Fibroblast of lung (primary cell): Measurements from ENCODE around the gene SFR1. TPM values are rescaled to one million over a fixed set of nuclear protein-coding genes. Genes with fewer than 3 reads are reported as not detected.
A peak's percentile ranks its signal among the peaks of the same experiment; 100 is the strongest.

Source experiments
- DNase-seq, 2 donors: peaks; one replicate each; pipeline versions ENCODE4 v3.0.0 to v3.0.0-alpha.2; 2010; ENCODE audit warnings: low read depth in 2 of 2
- H2AFZ ChIP-seq: 2 replicates; pipeline ENCODE4 v1.5.1; 2012; ENCODE audit warnings: low read length, control low read depth, inconsistent platforms
- H3K27ac ChIP-seq: 2 replicates; pipeline ENCODE4 v1.5.1; 2011; ENCODE audit warnings: low read length, control low read depth; ENCODE audit not compliant: insufficient read depth
- H3K27me3 ChIP-seq: 2 replicates; pipeline ENCODE4 v1.5.1; 2011; ENCODE audit warnings: mild to moderate bottlenecking, low read length; ENCODE audit not compliant: control insufficient read depth, insufficient read depth
- H3K36me3 ChIP-seq: 2 replicates; pipeline ENCODE4 v1.5.1; 2011; ENCODE audit warnings: low read length; ENCODE audit not compliant: control insufficient read depth, insufficient read depth
- H3K4me1 ChIP-seq: 2 replicates; pipeline ENCODE4 v1.5.1; 2011; ENCODE audit warnings: low read length; ENCODE audit not compliant: control insufficient read depth, insufficient read depth; ENCODE audit errors: extremely low read depth
- H3K4me2 ChIP-seq: 2 replicates; pipeline ENCODE4 v1.5.1; 2011; ENCODE audit warnings: low read length, control low read depth; ENCODE audit not compliant: insufficient read depth; ENCODE audit errors: extremely low read depth
- H3K4me3 ChIP-seq, 4 experiments: fragments of 200-600 bp in 1 of 4; sonication (generic) in 1 of 4; replicated peaks in 1 of 4; 2 replicates each; pipeline ENCODE4 v1.5.1; 2011 to 2016; ENCODE audit warnings: low read length in 4 of 4, low read depth in 3 of 4, mild to moderate bottlenecking in 3 of 4, control low read depth in 2 of 4, inconsistent platforms in 1 of 4, mixed read lengths in 1 of 4; ENCODE audit not compliant: insufficient read depth in 1 of 4; ENCODE audit errors: control extremely low read depth in 1 of 4
- H3K79me2 ChIP-seq: 2 replicates; pipeline ENCODE4 v1.5.1; 2012; ENCODE audit warnings: mild to moderate bottlenecking, low read length, inconsistent platforms; ENCODE audit not compliant: control insufficient read depth, insufficient read depth
- H3K9ac ChIP-seq: 2 replicates; pipeline ENCODE4 v1.5.1; 2011; ENCODE audit warnings: mild to moderate bottlenecking, low read length, control low read depth; ENCODE audit not compliant: insufficient read depth
- H3K9me3 ChIP-seq: 2 replicates; pipeline ENCODE4 v1.5.1; 2012; ENCODE audit warnings: low read depth, low read length; ENCODE audit not compliant: control insufficient read depth, insufficient read depth
- H4K20me1 ChIP-seq: 2 replicates; pipeline ENCODE4 v1.5.1; 2011; ENCODE audit warnings: low read length; ENCODE audit not compliant: control insufficient read depth, insufficient read depth; ENCODE audit errors: extremely low read depth
- CTCF ChIP-seq, 2 donors: IDR thresholded peaks in 1 of 2; conservative IDR thresholded peaks in 1 of 2; 1 replicate in 1 of 2; 2 replicates in 1 of 2; pipeline ENCODE4 v1.5.1; 2011 to 2012; ENCODE audit warnings: low read length in 2 of 2, control low read depth in 1 of 2, inconsistent platforms in 1 of 2, low read depth in 1 of 2, mild to moderate bottlenecking in 1 of 2
- EZH2 ChIP-seq: IDR thresholded peaks from 2 replicates; pipeline ENCODE4 v1.5.1; 2012; ENCODE audit warnings: low read length, control low read depth, mild to moderate bottlenecking; ENCODE audit errors: missing control alignments
- polyA plus RNA-seq, 2 donors: library from polyadenylated mRNA; depleted of rRNA in 1 of 2; stranded (reverse) in 1 of 2; unstranded in 1 of 2; fragments of >200 nt; gene quantifications; 2 replicates each; pipeline ENCODE4 v1.2.1, GENCODE V29; 2011 to 2012; ENCODE audit warnings: missing spikeins in 1 of 2
- total RNA-seq: library from RNA; depleted of rRNA; stranded (reverse); fragments of >200 nt; gene quantifications from 2 replicates; pipeline ENCODE4 v1.2.1, GENCODE V29; 2014

The SFR1 gene
- total and polyA plus RNA-seq, 2 donors (not counting 1 experiment from before 2014, with no cell fraction given) = 5.2 to 5.4 TPM

DNA sequence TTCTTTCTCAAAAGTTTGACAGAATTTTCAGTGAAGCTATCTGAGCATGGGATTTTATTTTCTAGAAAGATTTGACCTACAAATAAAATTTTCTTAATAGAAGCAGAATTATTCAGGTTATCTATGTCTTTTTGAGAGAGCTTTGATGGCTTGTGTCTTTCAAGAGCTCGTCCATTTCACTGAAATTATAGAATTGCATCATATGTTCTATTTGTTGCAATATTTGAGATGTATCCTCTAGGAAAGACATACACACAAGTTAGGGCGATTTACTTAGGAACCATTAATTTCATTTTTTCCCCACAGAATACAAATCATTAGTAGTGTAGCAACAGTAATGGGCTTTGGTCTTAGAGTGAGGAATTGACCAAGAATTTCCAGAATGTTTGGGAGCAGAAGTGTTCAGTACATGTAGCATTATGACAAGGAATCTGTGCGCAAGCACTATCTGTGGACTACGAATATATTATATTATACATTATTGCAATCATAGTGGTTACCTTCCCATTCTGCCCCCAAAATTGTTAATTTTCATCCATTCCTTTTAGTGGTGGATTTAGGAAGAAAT, 23.5 kb upstream of the SFR1 start:
- no peak for TF ChIP-seq EZH2
- TF ChIP-seq CTCF (conservative IDR thresholded peaks at IDR 0.05 in 1 of 2, IDR thresholded peaks at IDR 0.05 in 1 of 2; ENCODE audit: low read depth in 1 of 2, low read length in 2 of 2) = no peak
- no peaks in the 10 kb centered on the region for H3K36me3 ChIP-seq
- H3K4me3 ChIP-seq = no peak overlapping the region
- H3K4me2 ChIP-seq = no peak overlapping the region
- H2AFZ ChIP-seq = no peak overlapping the region
- no peak overlapping the region for H3K9ac ChIP-seq
- no peaks in the 10 kb centered on the region for H3K79me2 ChIP-seq
- H3K9me3 ChIP-seq = no peaks in the 10 kb centered on the region
- peak in 1 of 2 donors; percentile 50 for DNase-seq
- no peaks in the 10 kb centered on the region for H3K4me1 ChIP-seq
- H3K27me3 ChIP-seq = no peaks in the 10 kb centered on the region
- no peaks in the 10 kb centered on the region for H4K20me1 ChIP-seq
- H3K27ac ChIP-seq = no peak overlapping the region

DNA sequence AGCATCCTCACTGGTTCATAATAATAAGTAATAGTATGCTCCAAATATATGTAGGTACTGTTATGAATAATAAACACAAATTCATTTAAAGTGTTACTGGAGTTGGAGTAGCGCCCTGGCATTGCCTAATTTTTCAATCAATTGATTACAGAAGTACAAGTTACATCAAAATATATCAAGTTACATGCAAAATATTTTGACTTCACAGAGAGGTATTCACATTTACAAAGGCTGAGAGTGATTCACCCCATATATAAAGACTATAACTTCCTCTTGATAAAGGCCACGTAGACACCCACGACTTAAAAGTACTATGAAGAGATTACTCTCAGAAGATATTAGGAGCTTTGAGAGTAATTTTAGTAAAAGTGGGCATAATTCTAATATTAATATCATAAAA, 22.7 kb upstream of the SFR1 start:
- Histone ChIP-seq H3K79me2 (no peaks in the 10 kb centered on the region), H2AFZ (no peak overlapping the region), H3K4me3 (no peak overlapping the region), H3K27me3 (no peaks in the 10 kb centered on the region), H3K36me3 (no peaks in the 10 kb centered on the region), H4K20me1 (no peaks in the 10 kb centered on the region), H3K27ac (no peak overlapping the region), H3K9me3 (no peaks in the 10 kb centered on the region), H3K4me1 (no peaks in the 10 kb centered on the region), H3K9ac (no peak overlapping the region), H3K4me2 (no peak overlapping the region)
- peak in 1 of 2 donors; percentile 68 for DNase-seq
- TF ChIP-seq EZH2 (no peak), CTCF (conservative IDR thresholded peaks at IDR 0.05 in 1 of 2, IDR thresholded peaks at IDR 0.05 in 1 of 2; ENCODE audit: low read depth in 1 of 2, low read length in 2 of 2) (no peak)

DNA sequence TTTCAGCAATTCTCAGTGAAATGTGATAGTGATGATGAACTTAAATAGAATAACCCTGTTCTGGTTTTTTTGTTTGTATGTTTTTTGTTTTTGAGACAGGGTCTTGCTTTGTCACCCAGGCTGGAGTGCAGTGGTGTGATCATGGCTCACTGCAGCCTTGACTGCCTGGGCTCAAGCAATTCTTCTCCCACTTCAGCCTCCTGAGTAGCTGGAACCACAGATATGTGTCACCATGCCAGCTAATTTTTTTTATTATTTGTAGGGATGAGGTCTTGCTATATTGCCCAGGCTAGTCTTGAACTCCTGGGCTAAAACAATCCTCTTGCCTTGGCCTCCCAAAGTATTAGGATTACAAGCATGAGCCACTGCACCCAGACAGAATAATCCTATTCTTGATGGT, 22.0 kb upstream of the SFR1 start:
- Histone ChIP-seq H3K4me1 (no peaks in the 10 kb centered on the region), H3K27ac (no peak overlapping the region), H3K4me3 (no peak overlapping the region), H2AFZ (no peak overlapping the region), H3K9ac (no peak overlapping the region), H3K27me3 (no peaks in the 10 kb centered on the region), H3K4me2 (no peak overlapping the region), H3K79me2 (no peaks in the 10 kb centered on the region), H4K20me1 (no peaks in the 10 kb centered on the region), H3K9me3 (no peaks in the 10 kb centered on the region), H3K36me3 (no peaks in the 10 kb centered on the region)
- no peak for TF ChIP-seq EZH2
- TF ChIP-seq CTCF (conservative IDR thresholded peaks at IDR 0.05 in 1 of 2, IDR thresholded peaks at IDR 0.05 in 1 of 2; ENCODE audit: low read depth in 1 of 2, low read length in 2 of 2) = no peak
- DNase-seq = peak in 1 of 2 donors; percentile 51
